Measurements from ENCODE around the gene DVL2. TPM values are rescaled to one million over a fixed set of nuclear protein-coding genes. Genes with fewer than 3 reads are reported as not detected.

Gene DVL2
- total RNA-seq, 4 donors from 2014 or later, result 34.5 to 55.5 (median 43.7) TPM

- H3K36me3 ChIP-seq, result peaks cover 6 to 32% (median 29%) of the 10 kb centered on the region in 4 donors
- peak overlapping the region; percentile 72 to 81 (median 77) for H3K27ac ChIP-seq (replicated peaks in 1 of 4)
- peak overlapping the region; percentile 59 to 76 (median 62) for H3K4me3 ChIP-seq
- peaks cover 14 to 45% (median 38%) of the 10 kb centered on the region in 4 donors for H3K4me1 ChIP-seq
- intact Hi-C loops (cut with DNase I), result no loop called here
- TF ChIP-seq CTCF (IDR thresholded peaks at IDR 0.05), result peak in 1 of 3 experiments; percentile 5
- TF ChIP-seq POLR2AphosphoS5 (IDR thresholded peaks at IDR 0.05), result peak; percentile 77
- no peak for TF ChIP-seq POLR2A (IDR thresholded peaks at IDR 0.05; ENCODE audit: low read depth)
- no peak for TF ChIP-seq EP300 (IDR thresholded peaks at IDR 0.05)
- no peaks in the 10 kb centered on the region for H3K27me3 ChIP-seq
- 2% methylated on average over 17 of the region's 34 CpGs for WGBS
- DNase-seq (ENCODE audit: extremely low spot score), result peak; percentile 95
- no peaks in the 10 kb centered on the region for H3K9me3 ChIP-seq
Measured at GRCh38 chr17:7204828-7205461, 29.4 kb downstream of the DVL2 start.

- Histone ChIP-seq H3K9me3 (no peaks in the 10 kb centered on the region), H3K27me3 (no peaks in the 10 kb centered on the region), H3K36me3 (peaks cover 6 to 34% (median 30%) of the 10 kb centered on the region in 4 donors), H3K4me1 (peaks cover 14 to 45% (median 38%) of the 10 kb centered on the region in 4 donors), H3K4me3 (peak overlapping the region; percentile 59 to 76 (median 62)), H3K27ac (replicated peaks in 1 of 4) (peak overlapping the region; percentile 72 to 81 (median 77))
- no peak for DNase-seq (ENCODE audit: extremely low spot score)
- 80% methylated on average over 13 of the region's 15 CpGs for WGBS
- intact Hi-C loops (cut with DNase I), result no loop called here
- no peak for TF ChIP-seq POLR2A (IDR thresholded peaks at IDR 0.05; ENCODE audit: low read depth)
- TF ChIP-seq CTCF (IDR thresholded peaks at IDR 0.05), result no peak
- no peak for TF ChIP-seq EP300 (IDR thresholded peaks at IDR 0.05)
- no peak for TF ChIP-seq POLR2AphosphoS5 (IDR thresholded peaks at IDR 0.05)
Measured at GRCh38 chr17:7204336-7204735, 30.0 kb downstream of the DVL2 start.

- no peak overlapping the region for H3K27ac ChIP-seq (replicated peaks in 1 of 4)
- TF ChIP-seq EP300 (IDR thresholded peaks at IDR 0.05) (no peak), CTCF (IDR thresholded peaks at IDR 0.05) (no peak), POLR2AphosphoS5 (IDR thresholded peaks at IDR 0.05) (no peak), POLR2A (IDR thresholded peaks at IDR 0.05; ENCODE audit: low read depth) (no peak)
- peaks cover 14 to 43% (median 37%) of the 10 kb centered on the region in 4 donors for H3K4me1 ChIP-seq
- intact Hi-C loops (cut with DNase I), result no loop called here
- DNase-seq (ENCODE audit: extremely low spot score), result no peak
- 93% methylated on average over 9 of the region's 16 CpGs for WGBS
- no peaks in the 10 kb centered on the region for H3K27me3 ChIP-seq
- H3K4me3 ChIP-seq, result no peak overlapping the region
- peaks cover 6 to 41% (median 32%) of the 10 kb centered on the region in 4 donors for H3K36me3 ChIP-seq
- H3K9me3 ChIP-seq, result no peaks in the 10 kb centered on the region
Measured at GRCh38 chr17:7203391-7203790, 30.9 kb downstream of the DVL2 start.

- H3K4me3 ChIP-seq, result no peak overlapping the region
- WGBS, result 94% methylated on average over 12 of the region's 22 CpGs
- H3K4me1 ChIP-seq, result no peaks in the 10 kb centered on the region
- DNase-seq (ENCODE audit: extremely low spot score), result no peak
- H3K9me3 ChIP-seq, result no peaks in the 10 kb centered on the region
- intact Hi-C loops (cut with DNase I), result no loop called here
- peaks cover 28 to 85% (median 61%) of the 10 kb centered on the region in 4 donors for H3K36me3 ChIP-seq
- no peak overlapping the region for H3K27ac ChIP-seq (replicated peaks in 1 of 4)
- TF ChIP-seq POLR2A (IDR thresholded peaks at IDR 0.05; ENCODE audit: low read depth), result no peak
- TF ChIP-seq CTCF (IDR thresholded peaks at IDR 0.05), result no peak
- no peak for TF ChIP-seq EP300 (IDR thresholded peaks at IDR 0.05)
- no peak for TF ChIP-seq POLR2AphosphoS5 (IDR thresholded peaks at IDR 0.05)
- no peaks in the 10 kb centered on the region for H3K27me3 ChIP-seq
Measured at GRCh38 chr17:7196651-7197401, 37.5 kb downstream of the DVL2 start.
